WTC11 (cell line): ENCODE measurements around the gene TSSC4. TPM values are rescaled to one million over a fixed set of nuclear protein-coding genes. Genes with fewer than 3 reads are reported as not detected.

ENCODE experiments used
- ARID4B ChIP-seq: sonication (generic); formaldehyde crosslinking; IDR thresholded peaks from 2 replicates; pipeline ENCODE4 v1.8.0; 2023; ENCODE audit warnings: missing genetic modification reagents, mild to moderate bottlenecking, borderline replicate concordance
- ATF3 ChIP-seq: sonication (generic); formaldehyde crosslinking; conservative IDR thresholded peaks from 2 replicates; pipeline ENCODE4 v1.8.1; 2022; ENCODE audit warnings: mild to moderate bottlenecking, missing genetic modification reagents
- E2F4 ChIP-seq: sonication (generic); formaldehyde crosslinking; IDR thresholded peaks from 2 replicates; pipeline ENCODE4 v1.8.1; 2022; ENCODE audit warnings: low read depth, mild to moderate bottlenecking, moderate library complexity, missing genetic modification reagents, borderline replicate concordance
- E2F5 ChIP-seq: sonication (generic); formaldehyde crosslinking; IDR thresholded peaks from 2 replicates; pipeline ENCODE4 v1.8.1; 2022; ENCODE audit warnings: mild to moderate bottlenecking, moderate library complexity, missing genetic modification reagents
- ELF4 ChIP-seq: sonication (generic); formaldehyde crosslinking; IDR thresholded peaks from 2 replicates; pipeline ENCODE4 v1.8.1; 2022; ENCODE audit warnings: low read depth, mild to moderate bottlenecking, moderate library complexity, missing genetic modification reagents
- ERG ChIP-seq: fragments of 250-450 bp; sonication (Bioruptor Pico); IDR thresholded peaks from 2 replicates; pipeline ENCODE4 v1.8.0; 2021; ENCODE audit warnings: mild to moderate bottlenecking
- ESRRA ChIP-seq: sonication (generic); formaldehyde crosslinking; IDR thresholded peaks from 2 replicates; pipeline ENCODE4 v1.8.1; 2022; ENCODE audit warnings: mild to moderate bottlenecking, missing genetic modification reagents, borderline replicate concordance
- GRHL2 ChIP-seq: fragments of 250-450 bp; sonication (Bioruptor Pico); IDR thresholded peaks from 2 replicates; pipeline ENCODE4 v1.8.0; 2022; ENCODE audit warnings: mild to moderate bottlenecking, moderate library complexity; ENCODE audit not compliant: insufficient replicate concordance, severe bottlenecking
- KAT7 ChIP-seq: sonication (generic); formaldehyde crosslinking; IDR thresholded peaks from 2 replicates; pipeline ENCODE4 v1.8.1; 2023; ENCODE audit warnings: missing genetic modification reagents, mild to moderate bottlenecking, borderline replicate concordance
- MXD4 ChIP-seq: fragments of 250-450 bp; sonication (Bioruptor Pico); IDR thresholded peaks from 2 replicates; pipeline ENCODE4 v1.8.0; 2021; ENCODE audit warnings: mild to moderate bottlenecking, moderate library complexity, borderline replicate concordance
- MYBL2 ChIP-seq: sonication (generic); formaldehyde crosslinking; IDR thresholded peaks from 2 replicates; pipeline ENCODE4 v1.8.1; 2023; ENCODE audit warnings: mild to moderate bottlenecking, moderate library complexity, missing genetic modification reagents
- NFATC4 ChIP-seq: fragments of 250-450 bp; sonication (Bioruptor Pico); IDR thresholded peaks from 2 replicates; pipeline ENCODE4 v1.9.0; 2021; ENCODE audit warnings: mild to moderate bottlenecking
- NFYB ChIP-seq: sonication (generic); formaldehyde crosslinking; conservative IDR thresholded peaks from 2 replicates; pipeline ENCODE4 v1.8.0; 2022; ENCODE audit warnings: low read depth, missing genetic modification reagents
- NR3C1 ChIP-seq: sonication (generic); formaldehyde crosslinking; conservative IDR thresholded peaks from 2 replicates; pipeline ENCODE4 v1.8.1; 2023; ENCODE audit warnings: low read depth, mild to moderate bottlenecking, missing genetic modification reagents
- PREB ChIP-seq: sonication (generic); formaldehyde crosslinking; IDR thresholded peaks from 2 replicates; pipeline ENCODE4 v1.8.1; 2022; ENCODE audit warnings: mild to moderate bottlenecking, missing genetic modification reagents, moderate library complexity, borderline replicate concordance
- STAT6 ChIP-seq: sonication (generic); formaldehyde crosslinking; conservative IDR thresholded peaks from 2 replicates; pipeline ENCODE4 v1.8.1; 2023; ENCODE audit warnings: mild to moderate bottlenecking, low read depth, missing genetic modification reagents, moderate library complexity
- TEAD4 ChIP-seq: sonication (generic); formaldehyde crosslinking; IDR thresholded peaks from 2 replicates; pipeline ENCODE4 v1.8.0; 2022; ENCODE audit warnings: mild to moderate bottlenecking, missing genetic modification reagents
- USF2 ChIP-seq: sonication (generic); formaldehyde crosslinking; IDR thresholded peaks from 2 replicates; pipeline ENCODE4 v1.8.1; 2023; ENCODE audit warnings: mild to moderate bottlenecking, missing genetic modification reagents, moderate library complexity
- ZBTB43 ChIP-seq: sonication (generic); formaldehyde crosslinking; IDR thresholded peaks from 2 replicates; pipeline ENCODE4 v1.8.1; 2023; ENCODE audit warnings: mild to moderate bottlenecking, missing genetic modification reagents
- ZMAT4 ChIP-seq: fragments of 250-450 bp; sonication (Bioruptor Pico); IDR thresholded peaks from 2 replicates; pipeline ENCODE4 v1.9.0; 2021; ENCODE audit warnings: mild to moderate bottlenecking
- ZNF121 ChIP-seq: sonication (generic); formaldehyde crosslinking; IDR thresholded peaks from 2 replicates; pipeline ENCODE4 v1.8.0; 2023; ENCODE audit warnings: missing genetic modification reagents
- ZNF263 ChIP-seq: sonication (generic); formaldehyde crosslinking; IDR thresholded peaks from 2 replicates; pipeline ENCODE4 v1.8.1; 2022; ENCODE audit warnings: low read depth, mild to moderate bottlenecking, moderate library complexity, missing genetic modification reagents
- ZNF317 ChIP-seq: sonication (generic); formaldehyde crosslinking; IDR thresholded peaks from 2 replicates; pipeline ENCODE4 v1.8.1; 2023; ENCODE audit warnings: low read depth, mild to moderate bottlenecking, moderate library complexity, missing genetic modification reagents, borderline replicate concordance
- total RNA-seq: library from RNA; stranded (reverse); gene quantifications from 3 replicates; pipeline ENCODE4 v1.2.3, GENCODE V29; 2021

The TSSC4 gene
- total RNA-seq, 1 experiment from 2014 or later: 41.4 TPM

GRCh38 chr11:2400069-2400761 lies at the start of gene TSSC4 (continued):
- TF ChIP-seq E2F5 (CRISPR knock-in tag) (no peak; the same call in 1 of the 2 replicates), NR3C1 (CRISPR knock-in tag) (no peak), MXD4 (no peak), ZMAT4 (CRISPR knock-in tag) (no peak), NFYB (CRISPR knock-in tag) (no peak), ZNF121 (CRISPR knock-in tag) (no peak), ZBTB43 (CRISPR knock-in tag) (no peak), TEAD4 (CRISPR knock-in tag) (no peak), ZNF263 (CRISPR knock-in tag) (no peak), STAT6 (no peak), USF2 (CRISPR knock-in tag) (peak; percentile 17; the same call in 1 of the 2 replicates), ELF4 (no peak), ARID4B (0 out of 2 replicates have a peak, but pooled peaks have one; percentile 42), ATF3 (CRISPR knock-in tag) (no peak), ERG (CRISPR knock-in tag) (peak; percentile 40; the same call in 1 of the 2 replicates), E2F4 (CRISPR knock-in tag) (no peak), GRHL2 (CRISPR knock-in tag) (no peak), KAT7 (CRISPR knock-in tag) (no peak), ZNF317 (CRISPR knock-in tag) (no peak), NFATC4 (0 out of 2 replicates have a peak, but pooled peaks have one; percentile 1), ESRRA (CRISPR knock-in tag) (no peak), MYBL2 (CRISPR knock-in tag) (peak; percentile 95), PREB (CRISPR knock-in tag) (no peak)
